ENCODE data around the gene NDUFS8.

DNA sequence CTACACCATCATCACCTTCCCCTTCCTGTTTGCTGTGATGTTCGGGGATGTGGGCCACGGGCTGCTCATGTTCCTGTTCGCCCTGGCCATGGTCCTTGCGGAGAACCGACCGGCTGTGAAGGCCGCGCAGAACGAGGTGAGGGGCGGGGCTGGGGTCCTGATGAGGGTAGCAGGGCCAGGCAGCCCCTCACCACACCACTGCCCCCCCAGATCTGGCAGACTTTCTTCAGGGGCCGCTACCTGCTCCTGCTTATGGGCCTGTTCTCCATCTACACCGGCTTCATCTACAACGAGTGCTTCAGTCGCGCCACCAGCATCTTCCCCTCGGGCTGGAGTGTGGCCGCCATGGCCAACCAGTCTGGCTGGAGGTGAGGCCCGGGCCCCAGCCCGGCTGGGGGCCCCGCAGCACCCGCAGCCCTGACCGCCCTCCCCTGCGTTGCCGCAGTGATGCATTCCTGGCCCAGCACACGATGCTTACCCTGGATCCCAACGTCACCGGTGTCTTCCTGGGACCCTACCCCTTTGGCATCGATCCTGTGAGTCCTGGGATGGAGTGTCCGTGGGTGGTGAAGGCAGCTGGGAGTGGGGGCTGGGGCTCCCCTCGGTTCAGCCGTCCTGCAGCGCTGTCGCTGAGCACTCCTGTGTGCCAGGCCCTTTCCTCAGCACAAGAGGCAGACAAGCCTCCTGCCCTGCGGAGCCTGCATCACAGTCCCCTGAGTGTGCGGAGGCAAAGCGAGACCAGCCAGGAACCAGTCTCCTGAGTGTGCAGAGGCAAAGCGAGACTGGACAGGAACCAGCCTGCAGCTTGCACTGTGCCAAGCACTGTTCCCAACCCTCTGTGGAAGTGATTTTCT, 17.2 kb downstream of the NDUFS8 start:
- TF ChIP-seq EZH2phosphoT487 (IDR thresholded peaks at IDR 0.05; ENCODE audit: insufficient read depth, low read depth) (no peak), EZH2 (IDR thresholded peaks at IDR 0.05; ENCODE audit: insufficient read depth, poor library complexity, severe bottlenecking) (no peak)
